K562 (cell line): ENCODE data around the gene ASNS. TPM values are rescaled to one million over a fixed set of nuclear protein-coding genes. Genes with fewer than 3 reads are reported as not detected.

Experiments used
- ATAC-seq: fragments of 200-7000 bp; cut with Tn5 transposase; 3 replicates; pipeline ENCODE4 v1.9.1; 2020; ENCODE audit warnings: moderate library complexity
- BruUV-seq: library from RNA; stranded (reverse); fragments of 400-500 nt; replicated peaks from 2 replicates; lab custom pipeline; 2021; lab: Mats Ljungman, UMichigan
- CTCF ChIA-PET: fragments of 300-600 bp; formaldehyde crosslinking; extraction: SDS; loops from one replicate; lab custom pipeline; 2021; ENCODE audit warnings: low intra/inter-chr PET ratio; lab: Yijun Ruan, JAX
- POLR2A ChIA-PET: fragments of 300-600, 350-650 bp; sonication (Branson Sonifier 250); formaldehyde crosslinking; extraction: SDS; loops from one replicate; lab custom pipeline; 2021; ENCODE audit warnings: antibody characterized with exemption, inconsistent platforms; lab: Yijun Ruan, JAX
- DNase-seq, 4 experiments: peaks; one replicate each; pipeline versions ENCODE4 v3.0.0 to v3.0.0-alpha.2; 2011 to 2018; ENCODE audit warnings: low spot score in 3 of 4, mixed read lengths in 3 of 4; ENCODE audit errors: extremely low read depth in 1 of 4
- FAIRE-seq: peaks from 2 replicates; lab custom pipeline; 2011; peaks lifted over from hg19 to GRCh38; lab: Jason Lieb, UNC
- H2AFZ ChIP-seq: 2 replicates; pipeline ENCODE4 v1.6.0; 2011; ENCODE audit warnings: low read depth, low read length, control low read depth, inconsistent platforms
- H3K27ac ChIP-seq: fragments of 200-600 bp; 3 replicates; pipeline ENCODE4 v1.8.0; 2011; ENCODE audit warnings: low read depth, mild to moderate bottlenecking, control low read depth, inconsistent platforms, low read length, moderate library complexity, mixed read lengths; ENCODE audit errors: extremely low read depth
- H3K27me3 ChIP-seq, 2 experiments: fragments of 300-600 bp in 1 of 2; 2 replicates in 1 of 2; 3 replicates in 1 of 2; pipeline versions ENCODE4 v1.6.0 to v1.8.0; 2011; ENCODE audit warnings: inconsistent platforms in 2 of 2, low read length in 2 of 2, mild to moderate bottlenecking in 1 of 2, mixed read lengths in 1 of 2, moderate library complexity in 1 of 2; ENCODE audit not compliant: control insufficient read depth in 2 of 2, insufficient read depth in 2 of 2
- H3K36me3 ChIP-seq: fragments of 300-600 bp; 3 replicates; pipeline ENCODE4 v1.8.0; 2011; ENCODE audit warnings: mild to moderate bottlenecking, low read length, inconsistent platforms; ENCODE audit not compliant: control insufficient read depth, insufficient read depth
- H3K4me1 ChIP-seq, 2 experiments: fragments of 200-600 bp in 1 of 2; replicated peaks in 1 of 2; 2 replicates in 1 of 2; 3 replicates in 1 of 2; pipeline versions ENCODE4 v1.5.1 to v1.8.0; 2011; ENCODE audit warnings: inconsistent platforms in 2 of 2, low read length in 2 of 2, mild to moderate bottlenecking in 1 of 2, mixed read lengths in 1 of 2, moderate library complexity in 1 of 2; ENCODE audit not compliant: control insufficient read depth in 2 of 2, insufficient read depth in 2 of 2
- H3K4me2 ChIP-seq: 2 replicates; pipeline ENCODE4 v1.6.1; 2011; ENCODE audit warnings: low read length, control low read depth, inconsistent platforms, mixed read lengths; ENCODE audit not compliant: insufficient read depth
- H3K4me3 ChIP-seq: fragments of 200-600 bp; sonication (generic), shearing (Covaris generic); 2 replicates; pipeline ENCODE4 v1.5.1; 2016; ENCODE audit warnings: control low read depth, inconsistent platforms
- H3K79me2 ChIP-seq: fragments of 200-600 bp; 3 replicates; pipeline ENCODE4 v1.8.0; 2011; ENCODE audit warnings: low read length, inconsistent platforms; ENCODE audit not compliant: control insufficient read depth, insufficient read depth
- H3K9ac ChIP-seq, 2 experiments: 2 replicates each; pipeline versions ENCODE4 v1.6.0 to v1.6.1; 2011; ENCODE audit warnings: low read depth in 2 of 2, low read length in 2 of 2, control low read depth in 1 of 2, inconsistent platforms in 1 of 2, mild to moderate bottlenecking in 1 of 2, mixed read lengths in 1 of 2; ENCODE audit not compliant: insufficient read depth in 1 of 2
- H3K9me1 ChIP-seq: one replicate; pipeline ENCODE4 v1.6.0; 2011; ENCODE audit warnings: inconsistent platforms, mild to moderate bottlenecking, low read length, moderate library complexity; ENCODE audit not compliant: control insufficient read depth, insufficient read depth
- H3K9me3 ChIP-seq: replicated peaks from 2 replicates; pipeline ENCODE4 v1.5.1; 2011; ENCODE audit warnings: low read depth, low read length, inconsistent platforms; ENCODE audit not compliant: control insufficient read depth, insufficient read depth
- H4K20me1 ChIP-seq: replicated peaks from 2 replicates; pipeline ENCODE4 v1.6.1; 2011; ENCODE audit warnings: low read length, inconsistent platforms, mixed read lengths; ENCODE audit not compliant: control insufficient read depth, insufficient read depth
- BACH1 ChIP-seq: fragments of 200-800 bp; sonication (Bioruptor generic); IDR thresholded peaks from 2 replicates; pipeline ENCODE4 v1.6.1; 2016; ENCODE audit warnings: missing genetic modification characterization, missing compliant biosample characterization
- C11orf30 ChIP-seq: fragments of 450-650 bp; IDR thresholded peaks from 2 replicates; pipeline ENCODE4 v1.6.1; 2016; ENCODE audit warnings: low read depth, mild to moderate bottlenecking
- MAFF ChIP-seq: IDR thresholded peaks from 2 replicates; pipeline ENCODE4 v1.6.1; 2012; ENCODE audit warnings: low read length, improper control_type of control experiment
- MAFG ChIP-seq: fragments of 450-650 bp; conservative IDR thresholded peaks from 2 replicates; pipeline ENCODE4 v1.6.1; 2016; ENCODE audit warnings: missing genetic modification characterization, missing compliant biosample characterization
- MYNN ChIP-seq, 2 experiments: sonication (generic); formaldehyde crosslinking in 1 of 2; IDR thresholded peaks; 2 replicates each; pipeline versions ENCODE4 v1.5.0 to v1.6.1; 2016 to 2020; ENCODE audit warnings: antibody characterized with exemption in 1 of 2, missing genetic modification reagents in 1 of 2
- NFE2 ChIP-seq: IDR thresholded peaks from 2 replicates; pipeline ENCODE4 v1.6.1; 2014; ENCODE audit warnings: antibody characterized with exemption, low read depth
- SRSF3 ChIP-seq: fragments of 200-400 bp; formaldehyde crosslinking; IDR thresholded peaks from 2 replicates; pipeline ENCODE4 v1.6.1; 2016; ENCODE audit warnings: mild to moderate bottlenecking, low read length, moderate library complexity; ENCODE audit not compliant: insufficient read depth
- ZBTB33 ChIP-seq: sonication (generic); formaldehyde crosslinking; IDR thresholded peaks from 2 replicates; pipeline ENCODE4 v1.8.1; 2023; ENCODE audit warnings: mild to moderate bottlenecking, missing genetic modification reagents
- ZNF316 ChIP-seq: fragments of 450-650 bp; IDR thresholded peaks from 2 replicates; pipeline ENCODE4 v1.6.1; 2016
- in situ Hi-C: fragments of 300-500 bp; cut with MboI; formaldehyde crosslinking; loops from 4 replicates; pipeline ENCODE4 v1.15.0; 2018; ENCODE audit warnings: inconsistent platforms, mixed read lengths
- intact Hi-C: fragments of 100-400 bp; cut with micrococcal nuclease; formaldehyde crosslinking; loops from 2 replicates; pipeline ENCODE4 v1.14.2; 2022
- polyA plus RNA-seq, 8 experiments: library from polyadenylated mRNA; depleted of rRNA in 4 of 8; stranded (reverse) in 5 of 8; unstranded in 3 of 8; fragments of >200 nt; fragmentation: Nextera tagmentation in 2 of 8; fragmentation: Illumina TruSeq in 1 of 8; extraction: Ambion mirVana in 2 of 8; extraction: Trizol in 1 of 8; gene quantifications; 2 replicates each; pipeline versions ENCODE4 v1.2.1 to v1.2.3, GENCODE V29; 2011 to 2014; ENCODE audit warnings: inconsistent platforms in 1 of 8, missing spikeins in 1 of 8
- total RNA-seq, 7 experiments: library from RNA; depleted of rRNA in 6 of 7; stranded (reverse); fragments of >200 nt in 6 of 7; fragmentation: Illumina TruSeq in 2 of 7; extraction: Trizol in 2 of 7; gene quantifications; 2 replicates each; pipeline versions ENCODE4 v1.2.1 to v1.2.3, GENCODE V29; 2011 to 2021; ENCODE audit warnings: low replicate concordance in 1 of 7

The ASNS gene
- total and polyA plus RNA-seq, 9 of the 15 experiments (the other 6 are each of a cell fraction or from before 2014, with no cell fraction given), result 42.1 to 354 (median 215) TPM

GRCh38 chr7:97868788-97869187 is 3.4 kb downstream of the ASNS start (continued):
- peak; percentile 49; the same call in 1 of the 2 replicates for TF ChIP-seq ZBTB33 (CRISPR knock-in tag)

- ATAC-seq (no peak), FAIRE-seq (no peak), DNase-seq (no peak)
- intact Hi-C loops, result no loop called here
- no TSS peak for BruUV-seq
- POLR2A ChIA-PET, result interaction anchor here (0.6 kb wide), 1 partner anchor 14 kb away, joined by 4 read pairs; no protein-coding TSS in a partner anchor
- no peak for TF ChIP-seq MYNN (IDR thresholded peaks at IDR 0.05)
- no peak for TF ChIP-seq MYNN (CRISPR knock-in tag; IDR thresholded peaks at IDR 0.05)
- TF ChIP-seq ZNF316, result peak; percentile 71
- TF ChIP-seq BACH1 (tag), result 0 out of 2 replicates have a peak, but pooled peaks have one; percentile 36
- TF ChIP-seq MAFF, result peak; percentile 52
- no peak for TF ChIP-seq SRSF3
- TF ChIP-seq MAFG, result peak; percentile 63
- TF ChIP-seq C11orf30, result peak; percentile 50; the same call in 1 of the 2 replicates
- TF ChIP-seq NFE2, result peak; percentile 78; the same call in 1 of the 2 replicates
- Histone ChIP-seq H3K27me3 (no peaks in the 10 kb centered on the region), H4K20me1 (peaks cover 6% of the 10 kb centered on the region; the same call in 1 of the 2 replicates), H2AFZ (no peak overlapping the region), H3K4me1 (peaks cover 9 to 23% of the 10 kb centered on the region in 2 experiments; a peak in 4 of 5 replicates), H3K36me3 (peaks cover 56% of the 10 kb centered on the region), H3K4me2 (peak overlapping the region; percentile 22; the same call in 1 of the 2 replicates), H3K4me3 (no peak overlapping the region), H3K9ac (no peak overlapping the region), H3K79me2 (peaks cover 47% of the 10 kb centered on the region), H3K9me1 (peaks cover 6% of the 10 kb centered on the region), H3K9me3 (no peaks in the 10 kb centered on the region), H3K27ac (no peak overlapping the region)
- CTCF ChIA-PET, result no interaction called here
- in situ Hi-C loops, result no loop called here
Observed at GRCh38 chr7:97868314-97868713, 3.9 kb downstream of the ASNS start.
